ENCODE results near the gene SLC35G6.
"Not testable (repeated sequence)": the region's sequence is repeated elsewhere in the genome, so short reads cannot be mapped to it uniquely, and the experiment has no call there.

The SLC35G6 gene

GRCh38 chr17:7481275-7481674, at the start of gene SLC35G6:
Gene SLC35G6 (plus strand): TSS chr17:7481446. CDS start chr17:7481517, 71 bp downstream.
- not testable (repeated sequence) for DNase-seq

- DNase-seq: no peak
These were observed 49.0 kb upstream of the SLC35G6 start for GRCh38 chr17:7432296-7432695.

GRCh38 chr17:7435676-7436555, 45.3 kb upstream of the SLC35G6 start:
- peak; percentile 87 for DNase-seq

DNA sequence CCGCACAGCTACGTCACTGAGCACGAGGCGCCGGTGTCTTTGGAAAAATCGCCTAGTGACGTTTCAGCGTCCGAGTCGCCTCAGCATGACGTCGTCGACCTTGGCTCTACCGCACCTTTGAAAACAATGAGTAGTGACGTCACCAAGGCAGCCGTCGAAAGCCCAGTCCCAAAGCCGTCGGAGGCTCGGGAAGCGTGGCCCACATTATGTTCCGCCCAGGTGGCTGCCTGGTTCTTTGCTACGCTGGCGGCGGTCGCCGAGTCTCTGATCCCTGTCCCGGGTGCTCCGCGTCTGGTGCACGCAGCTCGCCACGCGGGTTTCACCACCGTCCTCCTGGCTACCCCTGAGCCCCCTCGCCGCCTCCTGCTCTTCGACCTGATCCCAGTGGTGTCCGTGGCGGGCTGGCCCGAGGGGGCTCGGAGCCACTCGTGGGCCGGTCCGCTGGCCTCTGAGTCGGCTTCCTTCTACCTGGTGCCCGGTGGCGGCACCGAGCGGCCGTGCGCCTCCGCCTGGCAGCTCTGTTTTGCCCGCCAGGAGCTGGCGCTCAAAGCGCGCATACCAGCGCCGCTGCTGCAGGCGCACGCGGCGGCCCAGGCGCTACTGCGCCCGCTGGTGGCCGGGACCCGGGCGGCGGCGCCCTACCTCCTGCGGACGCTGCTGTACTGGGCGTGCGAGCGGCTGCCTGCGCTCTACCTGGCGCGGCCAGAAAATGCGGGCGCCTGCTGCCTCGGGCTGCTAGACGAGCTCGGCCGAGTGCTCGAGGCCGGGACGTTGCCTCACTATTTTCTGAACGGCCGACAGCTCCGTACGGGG, 44.5 kb upstream of the SLC35G6 start:
- DNase-seq: peak; percentile 94

DNA sequence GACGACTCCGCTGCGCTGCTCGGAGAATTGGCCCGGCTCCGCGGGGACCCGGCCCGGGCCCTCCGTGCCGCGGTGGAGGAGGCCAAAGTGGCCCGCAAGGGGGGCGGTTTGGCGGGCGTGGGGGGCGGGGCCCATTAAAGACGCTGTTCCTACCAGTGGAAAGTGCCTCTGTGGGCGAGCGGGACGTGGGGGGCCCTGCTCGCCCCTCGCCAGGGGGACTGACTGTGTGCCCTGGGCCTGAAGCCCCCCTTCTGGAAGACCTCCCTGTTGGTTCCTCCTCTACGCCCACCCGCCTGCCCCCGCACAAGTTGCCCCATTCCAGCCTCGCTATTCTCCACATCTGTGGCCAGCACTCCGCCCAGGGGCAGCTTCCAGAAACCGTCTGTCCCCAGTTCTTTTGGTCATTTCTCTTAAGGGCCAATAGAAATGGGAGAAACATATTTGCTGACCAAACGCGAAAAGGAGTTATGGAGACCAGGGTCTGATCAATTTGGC, 43.8 kb upstream of the SLC35G6 start:
- DNase-seq: no peak

- peak; percentile 79 for DNase-seq
These were observed 43.2 kb upstream of the SLC35G6 start for GRCh38 chr17:7437950-7438614.

- DNase-seq: no peak
These were observed 42.4 kb upstream of the SLC35G6 start for GRCh38 chr17:7438656-7439460.

GRCh38 chr17:7439462-7440112, 41.7 kb upstream of the SLC35G6 start, which contains the start of gene FGF11:
Gene FGF11 (plus strand): TSS chr17:7439512. CDS start chr17:7439621, 109 bp downstream.
- no peak for DNase-seq

- DNase-seq: peak; percentile 54
These were observed 41.0 kb upstream of the SLC35G6 start for GRCh38 chr17:7440113-7440833.

DNA sequence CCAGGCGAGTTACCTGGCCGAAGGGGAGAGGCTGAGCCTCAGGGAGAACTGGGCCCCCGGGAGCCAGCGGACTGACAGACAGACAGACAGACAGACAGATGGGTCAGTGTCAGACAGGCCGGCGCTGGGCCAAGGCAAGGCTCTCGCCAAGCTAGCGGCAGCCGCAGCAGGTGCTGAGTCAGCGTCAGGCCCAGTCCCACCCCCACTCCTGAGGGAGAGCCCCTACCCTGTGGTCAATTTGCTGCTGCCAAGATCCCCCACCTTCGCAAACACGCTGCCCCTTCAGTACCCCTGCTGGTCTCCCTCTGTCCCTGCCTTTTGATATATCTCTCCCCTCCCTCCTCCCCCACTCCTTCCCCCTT, 40.4 kb upstream of the SLC35G6 start:
- peak; percentile 60 for DNase-seq

GRCh38 chr17:7441266-7441665, 40.0 kb upstream of the SLC35G6 start:
- no peak for DNase-seq

GRCh38 chr17:7442142-7442541, 39.1 kb upstream of the SLC35G6 start:
- no peak for DNase-seq

DNA sequence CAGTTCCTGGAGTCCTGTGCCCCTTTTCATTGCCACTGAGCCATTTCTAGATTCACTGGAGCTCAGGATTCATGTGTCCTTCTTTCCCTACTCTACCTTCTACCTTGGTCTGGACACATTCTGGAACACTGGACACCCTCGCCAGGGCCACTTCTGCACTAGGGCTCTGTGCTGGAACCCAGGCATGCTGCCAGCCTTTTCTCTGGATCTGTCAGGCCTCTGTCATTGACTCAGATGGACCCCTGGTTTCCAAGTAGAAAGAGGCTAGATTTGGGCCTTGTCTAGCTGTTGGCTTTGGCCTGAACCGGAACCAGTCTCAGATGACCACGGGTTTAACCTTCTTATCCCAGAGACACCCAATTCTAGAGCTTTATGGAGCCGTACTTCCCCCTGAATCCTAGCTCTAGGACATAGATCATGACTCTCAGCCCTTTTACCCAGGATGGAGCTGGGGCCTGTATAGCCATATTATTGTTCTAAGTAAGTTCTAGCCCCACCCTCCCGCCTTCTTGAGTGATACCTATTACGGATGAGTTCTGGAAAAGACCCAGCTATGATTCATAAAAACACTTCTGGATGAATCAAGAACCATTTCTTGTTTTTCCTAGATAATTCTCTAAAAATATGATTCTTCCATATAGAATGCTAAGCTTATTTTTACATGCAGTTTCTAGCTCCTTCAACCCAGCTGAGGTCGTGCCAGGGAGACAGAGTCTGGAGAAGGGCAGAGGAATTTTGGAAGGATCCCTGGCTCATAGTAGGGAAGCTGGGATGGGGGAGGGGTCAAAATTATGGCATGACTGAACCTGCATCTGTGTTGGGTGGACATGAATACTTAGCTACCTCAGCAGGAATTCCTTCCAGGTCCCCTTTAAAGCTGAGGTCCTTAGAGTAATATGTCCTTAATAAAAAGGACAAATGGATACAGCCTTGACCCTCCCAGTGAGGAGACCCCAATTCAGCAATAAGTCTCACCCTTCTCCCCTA, 37.5 kb upstream of the SLC35G6 start:
- DNase-seq: no peak

GRCh38 chr17:7444682-7445618, 36.3 kb upstream of the SLC35G6 start, which contains the start of gene CHRNB1:
Gene CHRNB1 (plus strand): TSS chr17:7445061. CDS start chr17:7445128, 67 bp downstream.
- DNase-seq: peak; percentile 60

GRCh38 chr17:7445619-7445968, 35.7 kb upstream of the SLC35G6 start:
- peak; percentile 64 for DNase-seq

DNA sequence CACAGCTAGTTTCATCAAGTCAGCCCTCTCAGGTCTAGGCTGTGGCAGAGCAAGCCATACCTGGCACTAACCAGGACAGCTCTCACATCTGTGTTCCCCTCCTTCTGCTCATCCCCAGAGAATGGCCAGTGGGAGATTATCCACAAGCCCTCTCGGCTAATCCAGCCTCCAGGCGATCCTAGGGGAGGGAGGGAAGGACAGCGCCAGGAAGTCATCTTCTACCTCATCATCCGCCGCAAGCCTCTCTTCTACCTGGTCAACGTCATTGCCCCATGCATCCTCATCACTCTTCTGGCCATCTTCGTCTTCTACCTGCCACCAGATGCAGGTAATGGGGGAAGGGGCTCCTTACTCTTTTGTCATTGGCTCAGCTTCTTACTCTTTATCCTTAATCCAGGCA, 32.8 kb upstream of the SLC35G6 start:
- DNase-seq: no peak

GRCh38 chr17:7459961-7460545, 21.2 kb upstream of the SLC35G6 start:
- DNase-seq: no peak
